GM18951 (cell line): ENCODE results near the gene TMC8.

Source experiments
- POLR2A ChIP-seq: IDR thresholded peaks from 4 replicates; pipeline ENCODE4 v1.6.1; 2011; ENCODE audit warnings: mild to moderate bottlenecking; ENCODE audit not compliant: insufficient read length, insufficient read depth; ENCODE audit errors: extremely low read depth
- in situ Hi-C: fragments of 300-500 bp; cut with MboI; formaldehyde crosslinking; loops from one replicate; pipeline ENCODE4 v1.12.0; 2022; ENCODE audit warnings: low sequenced_read_pairs, mixed read lengths, inconsistent platforms; ENCODE audit not compliant: unreplicated experiment

TMC8 gene

GRCh38 chr17:78185981-78186691 lies 55.6 kb downstream of the TMC8 start:
- no peak for TF ChIP-seq POLR2A
- in situ Hi-C loops: no loop called here

GRCh38 chr17:78186692-78187595 lies 56.4 kb downstream of the TMC8 start, which contains the start of the genes AFMID and TK1:
Gene AFMID, plus strand, starts transcription at chr17:78187362. Its CDS starts 9 bp downstream, at chr17:78187371.
Gene TK1, minus strand, starts transcription at chr17:78187052. Its CDS starts 58 bp downstream, at chr17:78186994.
- in situ Hi-C loops: no loop called here
- peak; percentile 84 for TF ChIP-seq POLR2A
